D721Med (cell line): ENCODE data around the gene SIAH1.
"Not testable (repeated sequence)": the region's sequence is repeated elsewhere in the genome, so short reads cannot be mapped to it uniquely, and the experiment has no call there.

Experiments used
- DNase-seq: peaks from one replicate; pipeline ENCODE4 v3.0.0; 2011; ENCODE audit warnings: low spot score; ENCODE audit not compliant: insufficient read length
- FAIRE-seq: peaks from 2 replicates; lab custom pipeline; 2011; peaks lifted over from hg19 to GRCh38; lab: Jason Lieb, UNC
- TF ChIP-seq, protein P1 (sequence below): IDR thresholded peaks from 2 replicates; pipeline ENCODE4 v1.5.1; 2012; ENCODE audit warnings: mild to moderate bottlenecking, control low read depth; ENCODE audit not compliant: insufficient read depth; ENCODE audit errors: missing control alignments

Gene SIAH1

DNA sequence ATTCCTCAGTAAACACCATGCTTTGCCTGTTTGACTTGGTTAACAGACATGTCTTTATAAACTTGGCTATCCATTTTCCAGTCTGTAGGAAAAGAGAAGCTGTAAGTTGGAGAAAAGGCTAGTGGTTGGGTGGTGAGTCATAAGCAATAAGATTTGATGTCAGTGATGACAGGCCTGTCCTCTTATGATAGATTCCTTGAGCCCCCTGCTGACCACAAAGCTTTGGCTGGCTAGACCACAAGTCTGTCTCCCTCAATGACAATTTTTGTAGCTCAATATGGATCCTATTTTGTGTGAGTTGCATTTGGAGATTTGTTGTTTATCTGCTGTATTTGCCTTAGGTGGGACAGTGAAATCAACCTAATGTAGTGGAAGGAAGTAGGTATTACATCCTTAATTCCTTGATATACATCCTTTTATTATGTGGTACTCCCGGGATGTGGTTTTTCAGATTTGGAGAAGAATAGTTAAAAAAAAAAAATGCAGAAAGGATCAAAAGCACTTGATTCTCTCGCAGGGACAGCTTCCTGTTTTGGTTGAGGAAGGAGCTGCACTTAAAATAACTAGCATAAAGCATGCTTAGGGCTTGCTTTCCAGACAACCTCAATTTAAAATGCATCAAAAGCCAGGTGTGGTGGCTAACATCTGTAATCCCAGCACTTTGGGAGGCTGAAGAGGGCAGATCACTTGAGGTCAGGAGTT is 67.4 kb downstream of the SIAH1 start:
- no peak for FAIRE-seq
- TF ChIP-seq, protein P1, sequence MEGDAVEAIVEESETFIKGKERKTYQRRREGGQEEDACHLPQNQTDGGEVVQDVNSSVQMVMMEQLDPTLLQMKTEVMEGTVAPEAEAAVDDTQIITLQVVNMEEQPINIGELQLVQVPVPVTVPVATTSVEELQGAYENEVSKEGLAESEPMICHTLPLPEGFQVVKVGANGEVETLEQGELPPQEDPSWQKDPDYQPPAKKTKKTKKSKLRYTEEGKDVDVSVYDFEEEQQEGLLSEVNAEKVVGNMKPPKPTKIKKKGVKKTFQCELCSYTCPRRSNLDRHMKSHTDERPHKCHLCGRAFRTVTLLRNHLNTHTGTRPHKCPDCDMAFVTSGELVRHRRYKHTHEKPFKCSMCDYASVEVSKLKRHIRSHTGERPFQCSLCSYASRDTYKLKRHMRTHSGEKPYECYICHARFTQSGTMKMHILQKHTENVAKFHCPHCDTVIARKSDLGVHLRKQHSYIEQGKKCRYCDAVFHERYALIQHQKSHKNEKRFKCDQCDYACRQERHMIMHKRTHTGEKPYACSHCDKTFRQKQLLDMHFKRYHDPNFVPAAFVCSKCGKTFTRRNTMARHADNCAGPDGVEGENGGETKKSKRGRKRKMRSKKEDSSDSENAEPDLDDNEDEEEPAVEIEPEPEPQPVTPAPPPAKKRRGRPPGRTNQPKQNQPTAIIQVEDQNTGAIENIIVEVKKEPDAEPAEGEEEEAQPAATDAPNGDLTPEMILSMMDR: no peak
- no peak for DNase-seq

DNA sequence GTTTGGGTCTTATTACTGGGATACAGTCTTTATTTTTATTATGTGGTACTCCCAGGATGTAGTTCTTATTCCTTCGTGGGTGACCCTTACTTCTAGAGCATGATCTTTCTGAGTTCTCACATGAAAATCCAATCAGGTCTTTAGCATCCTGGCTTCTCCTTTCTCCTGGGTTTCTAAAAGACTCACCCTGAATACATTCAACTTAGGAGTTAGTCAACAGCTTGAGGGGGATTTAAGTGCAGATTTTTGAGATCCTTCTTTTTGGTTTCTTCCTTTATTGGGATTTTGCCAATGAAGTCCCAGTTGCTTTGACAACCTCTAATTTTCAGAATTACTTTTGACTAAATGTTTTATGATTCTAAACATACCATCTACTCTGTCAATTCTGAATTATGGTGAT is 68.2 kb downstream of the SIAH1 start:
- no peak for FAIRE-seq
- TF ChIP-seq, protein P1: no peak
- no peak for DNase-seq

DNA sequence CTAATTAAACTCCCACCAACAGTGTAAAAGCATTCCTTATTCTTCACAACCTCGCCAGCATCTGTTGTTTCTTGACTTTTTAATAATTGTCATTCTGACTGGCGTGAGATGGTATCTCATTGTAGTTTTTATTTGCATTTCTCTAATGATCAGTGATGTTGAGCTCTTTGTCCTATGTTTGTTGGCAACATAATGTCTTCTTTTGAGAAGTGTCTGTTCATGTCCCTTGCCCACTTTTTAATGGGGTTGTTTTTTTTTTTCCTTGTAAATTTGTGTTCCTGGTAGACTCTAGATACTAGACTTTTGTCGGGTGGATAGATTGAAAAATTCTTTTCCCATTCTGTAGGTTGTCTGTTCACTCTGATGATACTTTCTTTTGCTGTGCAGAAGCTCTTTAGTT is 71.3 kb downstream of the SIAH1 start:
- not testable (repeated sequence) for DNase-seq, FAIRE-seq

DNA sequence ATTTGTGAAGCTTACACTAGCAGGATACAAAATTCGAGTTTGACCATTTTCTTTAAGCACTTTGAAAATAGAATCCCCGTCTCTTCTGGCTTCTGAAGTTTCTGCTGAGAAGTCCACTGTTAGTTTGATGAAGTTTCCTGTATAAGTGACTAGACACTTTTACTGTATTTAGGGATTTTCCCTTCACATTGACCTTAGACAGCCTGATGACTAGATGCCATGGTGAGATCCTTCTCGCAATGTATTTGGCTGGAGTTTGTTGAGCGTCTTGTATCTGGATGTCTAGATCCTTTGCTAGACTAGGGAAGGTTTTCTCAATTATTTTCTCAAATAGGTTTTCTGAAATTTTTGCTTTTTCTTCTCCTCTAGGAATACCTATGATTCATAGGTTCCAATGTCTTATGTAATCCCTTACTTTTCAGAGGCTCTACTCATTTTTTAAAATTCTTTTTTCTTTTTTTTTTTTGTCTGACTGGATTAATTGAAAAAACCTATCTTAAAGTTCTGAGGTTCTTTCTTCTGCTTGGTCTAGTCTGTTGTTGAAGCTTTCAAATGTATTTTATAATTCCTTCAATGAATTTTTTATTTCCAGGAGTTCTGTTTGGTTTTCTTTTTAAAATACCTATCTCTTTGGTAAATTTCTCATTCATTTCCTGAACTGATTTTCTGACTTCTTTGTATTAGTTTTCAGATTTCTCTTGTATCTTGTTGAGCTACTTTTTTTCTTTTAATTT is 74.1 kb downstream of the SIAH1 start:
- TF ChIP-seq, protein P1: no peak
- DNase-seq (no peak), FAIRE-seq (no peak)
